ENCODE measurements around the gene AQP4.
A peak's percentile ranks its signal among the peaks of the same experiment; 100 is the strongest.

AQP4 gene

GRCh38 chr18:26864658-26865057, 849 bp downstream of the AQP4 start (continued):
- TF ChIP-seq ZNF621 (tag by site-specific recombination; IDR thresholded peaks at IDR 0.05) (no peak), ZNF148 (tag by site-specific recombination; IDR thresholded peaks at IDR 0.05; ENCODE audit: borderline replicate concordance) (no peak), ZNF658 (tag by site-specific recombination; IDR thresholded peaks at IDR 0.05) (no peak), KLF10 (tag by site-specific recombination; IDR thresholded peaks at IDR 0.05) (no peak), ZNF768 (tag by site-specific recombination; IDR thresholded peaks at IDR 0.05) (no peak), ZNF266 (tag by site-specific recombination; IDR thresholded peaks at IDR 0.05; ENCODE audit: low read depth) (no peak)

GRCh38 chr18:26863921-26864497, 1.5 kb downstream of the AQP4 start:
- Histone ChIP-seq H3K4me1 (ENCODE audit: control insufficient read depth, insufficient read depth, low read length) (no peaks in the 10 kb centered on the region; the same call in 1 of the 2 replicates), H3K9me3 (ENCODE audit: control insufficient read depth, insufficient read depth, low read depth, low read length) (no peaks in the 10 kb centered on the region), H3K36me3 (ENCODE audit: control insufficient read depth in 2 of 2, insufficient read depth in 1 of 2, low read length in 2 of 2) (no peaks in the 10 kb centered on the region), H3K27ac (ENCODE audit: extremely low read depth, low read depth, low read length) (no peak overlapping the region), H3K4me3 (ENCODE audit: low read depth, low read length) (no peak overlapping the region)
- ChIA-PET POLR2A (no interaction called here), CTCF (no interaction called here)
- TF ChIP-seq ZNF776 (tag by site-specific recombination; IDR thresholded peaks at IDR 0.05; ENCODE audit: borderline replicate concordance) (no peak), ZFP37 (tag by site-specific recombination; IDR thresholded peaks at IDR 0.05) (no peak), TCF7L2 (IDR thresholded peaks at IDR 0.05; ENCODE audit: borderline replicate concordance, low read depth, low read length) (no peak), ZNF335 (tag by site-specific recombination; conservative IDR thresholded peaks at IDR 0.05) (no peak), ZNF280C (tag by site-specific recombination; IDR thresholded peaks at IDR 0.05) (no peak), BCL6B (tag by site-specific recombination; IDR thresholded peaks at IDR 0.05) (no peak), ZNF843 (tag by site-specific recombination; IDR thresholded peaks at IDR 0.05) (no peak), ZNF341 (tag by site-specific recombination; IDR thresholded peaks at IDR 0.05; ENCODE audit: low read depth) (peak; percentile 39; the same call in 1 of the 2 replicates), ZBTB48 (tag by site-specific recombination; IDR thresholded peaks at IDR 0.05) (no peak), ZNF658 (tag by site-specific recombination; IDR thresholded peaks at IDR 0.05) (no peak), ZNF785 (tag by site-specific recombination; IDR thresholded peaks at IDR 0.05) (no peak), ZNF645 (tag by site-specific recombination; IDR thresholded peaks at IDR 0.05) (no peak), ZFP69B (tag by site-specific recombination; IDR thresholded peaks at IDR 0.05) (no peak), ELK4 (IDR thresholded peaks at IDR 0.05; ENCODE audit: borderline replicate concordance, low read depth, low read length) (no peak), ATF2 (tag by site-specific recombination; IDR thresholded peaks at IDR 0.05; ENCODE audit: low read depth) (no peak), KLF1 (tag by site-specific recombination; IDR thresholded peaks at IDR 0.05) (no peak), KLF9 (tag by site-specific recombination; IDR thresholded peaks at IDR 0.05; ENCODE audit: low read depth) (no peak), ZNF600 (tag by site-specific recombination; IDR thresholded peaks at IDR 0.05) (no peak), ZNF510 (tag by site-specific recombination; IDR thresholded peaks at IDR 0.05; ENCODE audit: insufficient replicate concordance) (no peak), FEZF1 (tag by site-specific recombination; IDR thresholded peaks at IDR 0.05) (0 out of 2 replicates have a peak, but pooled peaks have one; percentile 6), ZNF791 (tag by site-specific recombination; IDR thresholded peaks at IDR 0.05) (no peak), SP2 (tag by site-specific recombination; IDR thresholded peaks at IDR 0.05) (no peak), ZFHX2 (tag by site-specific recombination; conservative IDR thresholded peaks at IDR 0.05) (peak; percentile 29)
